ENCODE measurements around the gene CCNT2.
"Not testable (repeated sequence)": the region's sequence is repeated elsewhere in the genome, so short reads cannot be mapped to it uniquely, and the experiment has no call there.

CCNT2 gene

GRCh38 chr2:134917888-134918525 lies 615 bp upstream of the CCNT2 start:
- peak; percentile 73 to 82 for DNase-seq (ENCODE audit: low read depth in 1 of 2, low spot score in 1 of 2)

- DNase-seq (ENCODE audit: low read depth in 1 of 2, low spot score in 1 of 2), result peak; percentile 8 to 36
These were observed 954 bp downstream of the CCNT2 start for GRCh38 chr2:134919341-134920210.

GRCh38 chr2:134924912-134925311 lies 6.3 kb downstream of the CCNT2 start:
- no peak for DNase-seq (ENCODE audit: low read depth in 1 of 2, low spot score in 1 of 2)

GRCh38 chr2:134926231-134926931 lies 7.8 kb downstream of the CCNT2 start:
- no peak for DNase-seq (ENCODE audit: low read depth in 1 of 2, low spot score in 1 of 2)

GRCh38 chr2:134927195-134927594 lies 8.6 kb downstream of the CCNT2 start:
- no peak for DNase-seq (ENCODE audit: low read depth in 1 of 2, low spot score in 1 of 2)

- no peak for DNase-seq (ENCODE audit: low read depth in 1 of 2, low spot score in 1 of 2)
These were observed 14.4 kb downstream of the CCNT2 start for GRCh38 chr2:134932864-134933526.

GRCh38 chr2:134933732-134934131 lies 15.1 kb downstream of the CCNT2 start:
- DNase-seq (ENCODE audit: low read depth in 1 of 2, low spot score in 1 of 2), result no peak

- DNase-seq (ENCODE audit: low read depth in 1 of 2, low spot score in 1 of 2), result no peak
These were observed 15.5 kb downstream of the CCNT2 start for GRCh38 chr2:134934150-134934549.

- no peak for DNase-seq (ENCODE audit: low read depth in 1 of 2, low spot score in 1 of 2)
These were observed 16.0 kb downstream of the CCNT2 start for GRCh38 chr2:134934641-134935040.

- DNase-seq (ENCODE audit: low read depth in 1 of 2, low spot score in 1 of 2), result no peak
These were observed 18.1 kb downstream of the CCNT2 start for GRCh38 chr2:134936691-134937090.

GRCh38 chr2:134943540-134943939 lies 24.9 kb downstream of the CCNT2 start:
- no peak for DNase-seq (ENCODE audit: low read depth in 1 of 2, low spot score in 1 of 2)

- DNase-seq (ENCODE audit: low read depth in 1 of 2, low spot score in 1 of 2), result no peak
These were observed 26.4 kb downstream of the CCNT2 start for GRCh38 chr2:134944975-134945374.

- no peak for DNase-seq (ENCODE audit: low read depth in 1 of 2, low spot score in 1 of 2)
These were observed 27.5 kb downstream of the CCNT2 start for GRCh38 chr2:134946073-134946472.

- no peak for DNase-seq (ENCODE audit: low read depth in 1 of 2, low spot score in 1 of 2)
These were observed 31.5 kb downstream of the CCNT2 start for GRCh38 chr2:134949981-134950708.

- no peak for DNase-seq (ENCODE audit: low read depth in 1 of 2, low spot score in 1 of 2)
These were observed 32.3 kb downstream of the CCNT2 start for GRCh38 chr2:134950886-134951285.

- DNase-seq (ENCODE audit: low read depth in 1 of 2, low spot score in 1 of 2), result no peak
These were observed 34.0 kb downstream of the CCNT2 start for GRCh38 chr2:134952608-134953007.

- DNase-seq (ENCODE audit: low read depth in 1 of 2, low spot score in 1 of 2), result no peak
These were observed 35.4 kb downstream of the CCNT2 start for GRCh38 chr2:134954065-134954464.

- no peak for DNase-seq (ENCODE audit: low read depth in 1 of 2, low spot score in 1 of 2)
These were observed 37.1 kb downstream of the CCNT2 start for GRCh38 chr2:134955744-134956143.

GRCh38 chr2:134957477-134957876 lies 38.9 kb downstream of the CCNT2 start:
- no peak for DNase-seq (ENCODE audit: low read depth in 1 of 2, low spot score in 1 of 2)

- DNase-seq (ENCODE audit: low read depth in 1 of 2, low spot score in 1 of 2), result not testable (repeated sequence)
These were observed 48.5 kb downstream of the CCNT2 start for GRCh38 chr2:134967166-134967565.
